ENCODE data around the gene OXCT1.
"Not testable (repeated sequence)": the region's sequence is repeated elsewhere in the genome, so short reads cannot be mapped to it uniquely, and the experiment has no call there.

The OXCT1 gene

GRCh38 chr5:41820150-41820549 is 50.1 kb downstream of the OXCT1 start:
- H2BK15ac ChIP-seq (replicated peaks; ENCODE audit: low read depth), result no peak overlapping the region
- no peak overlapping the region for H4K5ac ChIP-seq (ENCODE audit: low read length)
- no peaks in the 10 kb centered on the region for H3K79me2 ChIP-seq (ENCODE audit: control insufficient read depth, insufficient read depth, low read length)
- H3K27me3 ChIP-seq (ENCODE audit: insufficient read depth, low read length, poor library complexity), result no peaks in the 10 kb centered on the region
- H2BK120ac ChIP-seq (ENCODE audit: low read depth, low read length), result no peak overlapping the region
- H3K18ac ChIP-seq (ENCODE audit: low read length), result no peak overlapping the region
- no peaks in the 10 kb centered on the region for H3K36me3 ChIP-seq (ENCODE audit: control insufficient read depth, insufficient read depth, low read length)
- no peak overlapping the region for H2AK5ac ChIP-seq (ENCODE audit: low read length)
- no peak overlapping the region for H3K4me3 ChIP-seq (ENCODE audit: low read length)
- no peak overlapping the region for H3K4ac ChIP-seq (ENCODE audit: low read depth, low read length)
- DNase-seq, result no peak
- H3K4me1 ChIP-seq (ENCODE audit: control insufficient read depth, low read depth, low read length), result no peaks in the 10 kb centered on the region
- H3K4me2 ChIP-seq (ENCODE audit: low read length), result no peak overlapping the region
- H3K56ac ChIP-seq (ENCODE audit: low read length), result no peak overlapping the region
- WGBS (ENCODE audit: extremely low coverage, insufficient coverage, low lambda C conversion rate), result no CpG with 5 or more reads among the region's 2 CpGs
- H3K9ac ChIP-seq (ENCODE audit: low read length), result no peak overlapping the region
- no peaks in the 10 kb centered on the region for H3K79me1 ChIP-seq (ENCODE audit: low read length)
- no peak overlapping the region for H3K27ac ChIP-seq (ENCODE audit: low read depth, low read length)
- H3K23ac ChIP-seq (ENCODE audit: low read length), result no peak overlapping the region
- H2BK5ac ChIP-seq (ENCODE audit: low read length), result no peak overlapping the region
- no peak overlapping the region for H4K8ac ChIP-seq (ENCODE audit: low read depth, low read length)

- no peak overlapping the region for H3K27ac ChIP-seq (ENCODE audit: low read depth, low read length)
- no peak overlapping the region for H2AK5ac ChIP-seq (ENCODE audit: low read length)
- no peak overlapping the region for H4K5ac ChIP-seq (ENCODE audit: low read length)
- no peaks in the 10 kb centered on the region for H3K36me3 ChIP-seq (ENCODE audit: control insufficient read depth, insufficient read depth, low read length)
- no peaks in the 10 kb centered on the region for H3K27me3 ChIP-seq (ENCODE audit: insufficient read depth, low read length, poor library complexity)
- H3K79me1 ChIP-seq (ENCODE audit: low read length), result no peaks in the 10 kb centered on the region
- no peak overlapping the region for H3K4ac ChIP-seq (ENCODE audit: low read depth, low read length)
- DNase-seq, result no peak
- no peak overlapping the region for H3K56ac ChIP-seq (ENCODE audit: low read length)
- H4K8ac ChIP-seq (ENCODE audit: low read depth, low read length), result no peak overlapping the region
- H3K4me2 ChIP-seq (ENCODE audit: low read length), result no peak overlapping the region
- H3K79me2 ChIP-seq (ENCODE audit: control insufficient read depth, insufficient read depth, low read length), result no peaks in the 10 kb centered on the region
- H2BK120ac ChIP-seq (ENCODE audit: low read depth, low read length), result no peak overlapping the region
- H3K4me3 ChIP-seq (ENCODE audit: low read length), result no peak overlapping the region
- no peak overlapping the region for H2BK15ac ChIP-seq (replicated peaks; ENCODE audit: low read depth)
- no peak overlapping the region for H3K18ac ChIP-seq (ENCODE audit: low read length)
- H3K9ac ChIP-seq (ENCODE audit: low read length), result no peak overlapping the region
- H3K23ac ChIP-seq (ENCODE audit: low read length), result no peak overlapping the region
- no peaks in the 10 kb centered on the region for H3K4me1 ChIP-seq (ENCODE audit: control insufficient read depth, low read depth, low read length)
- no peak overlapping the region for H2BK5ac ChIP-seq (ENCODE audit: low read length)
Measured at GRCh38 chr5:41817625-41818301, 52.5 kb downstream of the OXCT1 start.

GRCh38 chr5:41815663-41816229 is 54.5 kb downstream of the OXCT1 start:
- H4K8ac ChIP-seq (ENCODE audit: low read depth, low read length), result no peak overlapping the region
- no peak overlapping the region for H3K18ac ChIP-seq (ENCODE audit: low read length)
- no peak overlapping the region for H3K4me2 ChIP-seq (ENCODE audit: low read length)
- H2BK5ac ChIP-seq (ENCODE audit: low read length), result no peak overlapping the region
- no peak overlapping the region for H2BK120ac ChIP-seq (ENCODE audit: low read depth, low read length)
- H3K4me1 ChIP-seq (ENCODE audit: control insufficient read depth, low read depth, low read length), result no peaks in the 10 kb centered on the region
- no peak overlapping the region for H3K4ac ChIP-seq (ENCODE audit: low read depth, low read length)
- no peak overlapping the region for H3K27ac ChIP-seq (ENCODE audit: low read depth, low read length)
- H3K23ac ChIP-seq (ENCODE audit: low read length), result no peak overlapping the region
- H3K36me3 ChIP-seq (ENCODE audit: control insufficient read depth, insufficient read depth, low read length), result no peaks in the 10 kb centered on the region
- H3K79me1 ChIP-seq (ENCODE audit: low read length), result no peaks in the 10 kb centered on the region
- no peaks in the 10 kb centered on the region for H3K79me2 ChIP-seq (ENCODE audit: control insufficient read depth, insufficient read depth, low read length)
- no peaks in the 10 kb centered on the region for H3K27me3 ChIP-seq (ENCODE audit: insufficient read depth, low read length, poor library complexity)
- H2BK15ac ChIP-seq (replicated peaks; ENCODE audit: low read depth), result no peak overlapping the region
- no peak overlapping the region for H4K5ac ChIP-seq (ENCODE audit: low read length)
- no peak overlapping the region for H3K9ac ChIP-seq (ENCODE audit: low read length)
- WGBS (ENCODE audit: extremely low coverage, insufficient coverage, low lambda C conversion rate), result no CpG with 5 or more reads among the region's 3 CpGs
- no peak overlapping the region for H3K56ac ChIP-seq (ENCODE audit: low read length)
- DNase-seq, result no peak
- no peak overlapping the region for H3K4me3 ChIP-seq (ENCODE audit: low read length)
- H2AK5ac ChIP-seq (ENCODE audit: low read length), result no peak overlapping the region

GRCh38 chr5:41815261-41815660 is 55.0 kb downstream of the OXCT1 start:
- Histone ChIP-seq H3K23ac (ENCODE audit: low read length) (no peak overlapping the region), H3K4me1 (ENCODE audit: control insufficient read depth, low read depth, low read length) (no peaks in the 10 kb centered on the region), H4K5ac (ENCODE audit: low read length) (no peak overlapping the region), H2BK15ac (replicated peaks; ENCODE audit: low read depth) (no peak overlapping the region), H3K9ac (ENCODE audit: low read length) (no peak overlapping the region), H3K4me2 (ENCODE audit: low read length) (no peak overlapping the region), H3K27me3 (ENCODE audit: insufficient read depth, low read length, poor library complexity) (no peaks in the 10 kb centered on the region), H3K4ac (ENCODE audit: low read depth, low read length) (no peak overlapping the region), H3K4me3 (ENCODE audit: low read length) (no peak overlapping the region), H3K36me3 (ENCODE audit: control insufficient read depth, insufficient read depth, low read length) (no peaks in the 10 kb centered on the region), H3K56ac (ENCODE audit: low read length) (no peak overlapping the region), H4K8ac (ENCODE audit: low read depth, low read length) (no peak overlapping the region), H2BK5ac (ENCODE audit: low read length) (no peak overlapping the region), H3K18ac (ENCODE audit: low read length) (no peak overlapping the region), H2BK120ac (ENCODE audit: low read depth, low read length) (no peak overlapping the region), H3K79me1 (ENCODE audit: low read length) (no peaks in the 10 kb centered on the region), H3K27ac (ENCODE audit: low read depth, low read length) (no peak overlapping the region), H2AK5ac (ENCODE audit: low read length) (no peak overlapping the region), H3K79me2 (ENCODE audit: control insufficient read depth, insufficient read depth, low read length) (no peaks in the 10 kb centered on the region)
- no peak for DNase-seq

- H3K79me2 ChIP-seq (ENCODE audit: control insufficient read depth, insufficient read depth, low read length); H3K56ac ChIP-seq (ENCODE audit: low read length); H3K9ac ChIP-seq (ENCODE audit: low read length); H3K27ac ChIP-seq (ENCODE audit: low read depth, low read length); H3K27me3 ChIP-seq (ENCODE audit: insufficient read depth, low read length, poor library complexity); H3K4ac ChIP-seq (ENCODE audit: low read depth, low read length); H3K4me3 ChIP-seq (ENCODE audit: low read length); H3K23ac ChIP-seq (ENCODE audit: low read length); H3K4me1 ChIP-seq (ENCODE audit: control insufficient read depth, low read depth, low read length); H2AK5ac ChIP-seq (ENCODE audit: low read length); DNase-seq; H2BK15ac ChIP-seq (replicated peaks; ENCODE audit: low read depth); H2BK120ac ChIP-seq (ENCODE audit: low read depth, low read length); H4K5ac ChIP-seq (ENCODE audit: low read length); H3K18ac ChIP-seq (ENCODE audit: low read length); H4K8ac ChIP-seq (ENCODE audit: low read depth, low read length); H3K79me1 ChIP-seq (ENCODE audit: low read length); H3K36me3 ChIP-seq (ENCODE audit: control insufficient read depth, insufficient read depth, low read length); H3K4me2 ChIP-seq (ENCODE audit: low read length); H2BK5ac ChIP-seq (ENCODE audit: low read length): not testable (repeated sequence)
- no CpG with 5 or more reads among the region's 4 CpGs for WGBS (ENCODE audit: extremely low coverage, insufficient coverage, low lambda C conversion rate)
Measured at GRCh38 chr5:41814306-41814705, 55.9 kb downstream of the OXCT1 start.

GRCh38 chr5:41812156-41812555 is 58.1 kb downstream of the OXCT1 start:
- H2BK15ac ChIP-seq (replicated peaks; ENCODE audit: low read depth), result no peak overlapping the region
- H3K4ac ChIP-seq (ENCODE audit: low read depth, low read length), result no peak overlapping the region
- H2AK5ac ChIP-seq (ENCODE audit: low read length), result no peak overlapping the region
- no peak overlapping the region for H3K23ac ChIP-seq (ENCODE audit: low read length)
- no peaks in the 10 kb centered on the region for H3K27me3 ChIP-seq (ENCODE audit: insufficient read depth, low read length, poor library complexity)
- H4K8ac ChIP-seq (ENCODE audit: low read depth, low read length), result no peak overlapping the region
- H3K27ac ChIP-seq (ENCODE audit: low read depth, low read length), result no peak overlapping the region
- DNase-seq, result no peak
- no peak overlapping the region for H3K4me3 ChIP-seq (ENCODE audit: low read length)
- no peak overlapping the region for H3K9ac ChIP-seq (ENCODE audit: low read length)
- no peaks in the 10 kb centered on the region for H3K36me3 ChIP-seq (ENCODE audit: control insufficient read depth, insufficient read depth, low read length)
- H2BK5ac ChIP-seq (ENCODE audit: low read length), result no peak overlapping the region
- no peak overlapping the region for H3K4me2 ChIP-seq (ENCODE audit: low read length)
- no peak overlapping the region for H4K5ac ChIP-seq (ENCODE audit: low read length)
- no peak overlapping the region for H3K18ac ChIP-seq (ENCODE audit: low read length)
- no peak overlapping the region for H3K56ac ChIP-seq (ENCODE audit: low read length)
- H2BK120ac ChIP-seq (ENCODE audit: low read depth, low read length), result no peak overlapping the region
- H3K4me1 ChIP-seq (ENCODE audit: control insufficient read depth, low read depth, low read length), result no peaks in the 10 kb centered on the region
- no peaks in the 10 kb centered on the region for H3K79me1 ChIP-seq (ENCODE audit: low read length)
- H3K79me2 ChIP-seq (ENCODE audit: control insufficient read depth, insufficient read depth, low read length), result no peaks in the 10 kb centered on the region
- no CpG with 5 or more reads among the region's 4 CpGs for WGBS (ENCODE audit: extremely low coverage, insufficient coverage, low lambda C conversion rate)
